ENCODE results near the gene SMC3.

The SMC3 gene

DNA sequence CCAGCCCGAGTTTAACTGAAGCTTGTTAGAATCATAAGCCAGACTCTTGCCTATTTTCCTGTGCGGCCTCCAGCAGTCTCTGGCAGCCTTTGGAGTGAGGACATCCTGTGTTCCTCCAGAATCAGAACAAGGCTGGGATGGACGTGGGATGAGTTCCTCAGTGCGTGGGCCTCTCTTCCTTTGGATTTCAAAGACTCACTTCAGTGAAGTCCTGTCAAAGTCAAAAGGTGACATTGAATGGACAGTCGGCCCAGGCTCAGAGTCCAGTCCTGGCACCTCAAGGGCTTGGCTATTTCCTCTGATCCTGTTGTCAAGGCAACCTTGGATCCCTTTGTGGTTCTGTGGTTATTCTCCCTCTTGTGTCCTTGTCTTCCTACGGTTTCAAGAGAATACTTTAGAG lies 21.4 kb upstream of the SMC3 start:
- DNase-seq, result no peak

DNA sequence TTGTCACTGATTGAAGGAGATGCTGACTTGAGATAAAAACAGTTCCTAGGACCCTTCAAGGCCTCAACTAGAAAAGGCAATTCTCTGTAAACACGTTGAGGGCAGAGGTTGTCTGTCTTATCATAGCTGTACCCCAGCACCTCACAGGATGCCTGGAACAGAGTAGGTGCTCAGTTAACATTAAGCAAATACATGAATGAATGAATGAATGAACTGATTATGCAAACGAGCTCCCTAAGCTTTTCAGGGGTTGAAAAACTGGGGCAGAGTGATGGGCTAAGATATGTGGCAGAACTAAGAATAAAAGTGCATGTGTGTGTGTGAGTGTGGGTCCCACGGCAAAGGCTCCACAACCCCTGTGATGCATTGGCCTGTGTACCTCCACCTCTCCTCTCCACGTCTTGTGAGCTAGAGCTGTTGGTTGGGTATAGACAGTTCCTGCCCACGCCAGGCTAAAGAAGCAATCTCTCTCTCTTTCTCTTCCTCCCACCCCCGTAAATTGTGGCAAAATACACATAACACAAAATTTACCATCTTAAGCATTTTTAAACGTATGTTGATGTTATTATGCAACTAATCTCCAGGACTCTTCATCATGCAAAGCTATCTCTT lies 20.9 kb upstream of the SMC3 start:
- DNase-seq, result no peak

DNA sequence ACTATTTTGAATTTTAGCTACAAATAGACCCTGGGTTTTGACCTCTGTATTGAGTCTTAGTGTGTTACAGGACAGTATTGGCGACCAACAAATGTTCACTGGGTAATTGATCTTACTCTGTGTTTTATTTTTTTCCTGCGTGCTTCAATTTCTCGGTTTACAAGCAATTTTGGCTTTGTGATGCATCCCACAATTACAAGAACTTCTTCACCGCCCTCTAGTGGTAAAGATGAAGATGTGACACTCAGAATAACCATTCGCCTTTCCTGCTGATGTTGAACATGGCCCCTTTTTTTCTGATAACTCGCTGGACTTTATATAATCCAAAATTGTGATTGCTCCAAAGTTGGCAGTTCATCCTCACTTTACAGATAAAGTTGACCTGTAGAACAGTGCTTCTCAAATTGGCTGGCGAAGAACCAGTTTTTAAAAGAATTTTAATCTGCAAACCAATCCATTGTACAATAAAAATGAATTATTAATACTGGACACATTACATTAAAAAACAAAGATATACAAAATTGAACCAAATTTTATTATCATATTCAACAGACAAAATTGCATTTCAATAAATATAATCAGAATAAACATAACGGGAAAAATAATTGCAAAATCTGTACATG lies 20.2 kb upstream of the SMC3 start:
- DNase-seq, result no peak

- DNase-seq, result no peak
Observed at GRCh38 chr10:110548002-110548401, 19.5 kb upstream of the SMC3 start.

- DNase-seq, result no peak
Observed at GRCh38 chr10:110549211-110549610, 18.3 kb upstream of the SMC3 start.

- DNase-seq, result no peak
Observed at GRCh38 chr10:110553905-110554304, 13.6 kb upstream of the SMC3 start.

- no peak for DNase-seq
Observed at GRCh38 chr10:110556296-110556695, 11.2 kb upstream of the SMC3 start.

- peak; percentile 65 for DNase-seq
Observed at GRCh38 chr10:110556969-110557601, 10.4 kb upstream of the SMC3 start.

- no peak for DNase-seq
Observed at GRCh38 chr10:110558041-110558440, 9.5 kb upstream of the SMC3 start.

DNA sequence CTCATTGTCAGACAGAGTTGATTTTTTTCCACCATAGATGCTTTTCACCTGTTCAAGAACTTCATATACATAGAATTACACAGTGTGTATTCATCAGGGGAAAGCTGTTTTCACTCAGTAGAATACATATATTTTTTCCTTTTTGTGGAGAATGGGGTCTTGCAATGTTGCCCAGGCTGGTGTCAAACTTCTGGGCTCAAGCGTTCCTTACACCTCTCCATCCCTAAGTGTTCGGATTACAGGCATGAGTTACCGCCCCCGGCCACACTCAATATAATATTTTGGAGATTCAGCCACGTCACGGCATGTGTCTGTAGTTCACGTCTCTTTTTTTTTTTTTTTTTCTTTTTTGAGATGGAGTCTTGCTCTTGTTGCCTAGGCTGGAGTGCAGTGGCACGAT lies 7.5 kb upstream of the SMC3 start:
- DNase-seq, result no peak

GRCh38 chr10:110561292-110561691 lies 6.2 kb upstream of the SMC3 start:
- DNase-seq, result no peak

DNA sequence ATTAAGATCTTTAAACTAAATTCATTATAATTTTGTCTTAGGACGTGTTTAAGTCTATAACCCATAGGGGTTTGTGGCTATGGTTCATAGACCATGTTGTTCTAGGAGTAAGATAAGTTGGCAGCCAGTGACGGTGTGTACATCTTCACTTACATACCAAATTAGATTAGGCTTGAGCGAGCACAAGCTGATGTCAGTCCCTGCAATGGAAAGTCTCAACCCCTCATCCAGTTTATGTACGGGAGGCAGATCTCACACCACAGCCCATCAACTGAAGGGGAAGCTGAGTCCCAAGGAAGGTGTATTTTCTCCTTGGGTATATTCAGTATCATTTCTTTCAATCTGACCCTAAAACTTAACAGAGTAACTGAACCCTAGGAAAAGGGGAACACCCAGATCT lies 5.1 kb upstream of the SMC3 start:
- DNase-seq, result no peak

- DNase-seq, result no peak
Observed at GRCh38 chr10:110563132-110563531, 4.4 kb upstream of the SMC3 start.

DNA sequence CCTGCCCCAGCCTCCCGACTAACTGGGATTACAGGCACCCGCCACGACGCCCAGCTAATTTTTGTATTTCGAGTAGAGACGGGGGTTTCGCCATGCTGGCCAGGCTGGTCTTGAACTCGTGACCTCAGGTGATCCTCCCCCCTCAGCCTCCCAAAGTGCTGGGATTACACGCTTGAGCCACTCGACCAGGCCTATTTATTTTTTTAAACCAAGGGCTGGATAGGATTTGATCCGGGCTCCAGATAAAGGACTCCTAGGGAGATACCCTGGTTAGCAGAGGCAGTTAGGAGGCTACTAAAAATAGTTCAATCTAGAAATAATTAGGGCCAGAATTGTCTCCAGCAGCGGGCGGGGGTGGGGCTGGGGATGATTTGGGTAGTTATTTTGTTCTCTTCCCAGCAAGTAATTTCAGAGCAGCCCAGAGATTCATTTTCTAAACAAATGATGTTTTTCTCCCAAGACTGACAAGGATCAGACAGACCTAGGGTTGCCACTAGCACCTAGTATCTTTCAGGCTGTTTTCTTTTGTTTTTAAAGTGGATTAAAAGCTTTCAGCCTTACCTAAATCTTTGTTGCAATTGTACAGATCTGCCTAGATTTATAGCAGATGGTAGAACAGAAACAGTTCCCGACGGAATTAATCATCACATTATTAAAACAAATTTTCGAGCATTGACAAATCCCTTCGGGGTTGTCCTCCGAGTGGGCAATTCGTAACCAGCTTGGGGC lies 859 bp upstream of the SMC3 start:
- DNase-seq, result no peak

DNA sequence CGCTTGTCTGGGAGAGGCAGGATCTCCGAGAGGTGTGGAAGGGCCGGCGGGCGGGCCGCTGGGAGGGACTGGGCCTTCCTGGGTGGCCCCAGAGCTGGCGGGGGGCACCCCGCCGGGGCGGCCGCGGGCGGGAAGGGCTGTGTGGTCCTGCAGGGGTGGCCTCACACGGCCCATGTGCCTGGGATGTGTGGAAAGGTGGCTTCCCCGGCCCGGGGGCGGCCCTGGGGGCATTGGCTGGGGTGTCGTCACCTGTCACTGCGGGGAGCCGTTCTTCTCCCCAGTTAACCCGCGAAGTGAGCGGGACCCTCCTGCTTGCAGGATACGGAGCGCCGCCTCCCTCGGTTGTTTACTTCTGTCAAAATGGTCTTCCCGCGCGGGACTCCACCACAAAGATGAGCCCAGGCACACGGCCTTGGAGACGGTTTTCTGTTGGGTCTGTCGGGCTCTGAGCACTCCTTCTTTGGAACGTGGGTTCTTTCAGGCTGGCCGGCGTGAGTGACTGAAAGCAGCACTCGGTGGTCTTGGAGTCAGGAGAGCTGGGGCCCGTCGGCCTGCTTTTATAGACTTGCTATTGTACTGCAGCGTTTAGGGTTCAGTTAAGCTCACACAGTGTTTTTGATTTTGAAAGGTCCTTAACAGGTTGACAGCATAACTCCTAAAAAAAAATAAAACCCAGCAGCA lies 700 bp downstream of the SMC3 start:
- DNase-seq, result peak; percentile 40

GRCh38 chr10:110569122-110569521 lies 1.6 kb downstream of the SMC3 start:
- DNase-seq, result no peak

DNA sequence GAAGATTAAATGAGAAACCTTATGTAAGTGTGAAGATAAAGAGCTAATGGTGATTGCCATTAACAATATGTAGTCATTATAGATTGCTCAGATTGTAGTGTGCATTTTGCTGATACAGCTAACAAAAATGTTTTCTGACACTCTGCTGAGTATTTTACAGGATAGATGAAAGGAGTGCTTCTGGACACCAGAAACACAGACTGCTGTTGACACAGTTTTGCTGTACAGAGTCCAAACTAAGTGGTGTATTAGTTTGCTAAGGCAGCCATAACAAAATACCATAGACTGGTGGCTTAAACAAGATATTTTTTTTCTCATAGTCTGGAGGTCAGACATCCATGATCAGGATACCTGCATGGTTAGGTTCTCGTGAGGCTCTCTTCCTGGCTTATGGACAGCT lies 2.2 kb downstream of the SMC3 start:
- DNase-seq, result no peak

- no peak for DNase-seq
Observed at GRCh38 chr10:110571093-110571743, 3.7 kb downstream of the SMC3 start.

DNA sequence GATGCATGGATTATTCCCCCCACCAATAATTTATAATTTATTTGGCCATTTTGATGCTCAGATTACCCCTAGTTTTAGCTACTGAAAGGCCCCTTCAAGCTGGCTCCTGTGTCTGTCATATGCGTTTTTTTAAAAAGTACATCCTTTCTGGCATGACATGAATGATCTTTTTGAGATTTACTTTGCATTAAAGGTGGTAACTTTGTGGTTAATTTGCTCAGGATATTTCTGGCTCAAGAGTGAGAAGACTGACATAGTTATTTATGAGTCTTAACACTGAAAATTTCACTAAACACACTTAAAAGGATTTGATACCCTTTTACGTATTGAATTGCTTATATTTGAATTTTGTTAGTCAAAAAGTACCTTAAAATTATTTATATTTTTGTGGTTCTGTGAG lies 5.4 kb downstream of the SMC3 start:
- DNase-seq, result no peak

- DNase-seq, result no peak
Observed at GRCh38 chr10:110574420-110574819, 6.9 kb downstream of the SMC3 start.

- no peak for DNase-seq
Observed at GRCh38 chr10:110576220-110576619, 8.7 kb downstream of the SMC3 start.

- no peak for DNase-seq
Observed at GRCh38 chr10:110577056-110577455, 9.6 kb downstream of the SMC3 start.

DNA sequence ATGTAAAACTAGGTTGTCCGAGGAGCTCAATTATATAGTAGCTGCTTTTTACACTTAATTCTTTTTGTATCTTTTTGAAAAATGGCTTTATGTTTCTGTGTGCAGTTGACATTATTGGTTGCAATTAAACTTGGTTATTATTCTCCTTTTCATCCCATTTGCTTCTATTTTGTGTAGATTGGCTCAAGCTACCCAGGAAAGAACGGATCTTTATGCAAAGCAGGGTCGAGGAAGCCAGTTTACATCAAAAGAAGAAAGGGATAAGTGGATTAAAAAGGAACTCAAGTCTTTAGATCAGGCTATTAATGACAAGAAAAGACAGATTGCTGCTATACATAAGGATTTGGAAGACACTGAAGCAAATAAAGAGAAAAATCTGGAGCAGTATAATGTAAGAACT lies 16.5 kb downstream of the SMC3 start:
- no peak for DNase-seq

Measured in effector CD4-positive, alpha-beta T cell (primary cell).